Memory B cell (primary cell): Measurements from ENCODE around the gene PROP1.
"Not testable (repeated sequence)": the region's sequence is repeated elsewhere in the genome, so short reads cannot be mapped to it uniquely, and the experiment has no call there.

Experiments used
- ATAC-seq: fragments of 150-1000 bp; cut with Tn5 transposase; 2 replicates; pipeline ENCODE4 v1.10.0; 2021; ENCODE audit warnings: low read depth, mild to moderate bottlenecking, moderate library complexity
- DNase-seq, 2 donors: peaks; one replicate each; pipeline ENCODE4 v3.0.0; 2022; ENCODE audit warnings: low spot score in 2 of 2
- H3K27ac Mint-ChIP-seq: one replicate; pipeline ENCODE4 v1.8.0; 2022; ENCODE audit warnings: mild to moderate bottlenecking, moderate library complexity, mixed read lengths
- H3K27me3 Mint-ChIP-seq: one replicate; pipeline ENCODE4 v1.8.0; 2022; ENCODE audit warnings: mixed read lengths
- H3K36me3 Mint-ChIP-seq: one replicate; pipeline ENCODE4 v1.8.0; 2022; ENCODE audit warnings: mild to moderate bottlenecking, mixed read lengths
- H3K4me1 Mint-ChIP-seq: one replicate; pipeline ENCODE4 v1.8.0; 2022; ENCODE audit warnings: mixed read lengths
- H3K4me3 Mint-ChIP-seq: one replicate; pipeline ENCODE4 v1.8.0; 2022; ENCODE audit warnings: mild to moderate bottlenecking, moderate library complexity, mixed read lengths
- H3K9me3 Mint-ChIP-seq: one replicate; pipeline ENCODE4 v1.8.0; 2022; ENCODE audit warnings: mixed read lengths

The PROP1 gene

DNA sequence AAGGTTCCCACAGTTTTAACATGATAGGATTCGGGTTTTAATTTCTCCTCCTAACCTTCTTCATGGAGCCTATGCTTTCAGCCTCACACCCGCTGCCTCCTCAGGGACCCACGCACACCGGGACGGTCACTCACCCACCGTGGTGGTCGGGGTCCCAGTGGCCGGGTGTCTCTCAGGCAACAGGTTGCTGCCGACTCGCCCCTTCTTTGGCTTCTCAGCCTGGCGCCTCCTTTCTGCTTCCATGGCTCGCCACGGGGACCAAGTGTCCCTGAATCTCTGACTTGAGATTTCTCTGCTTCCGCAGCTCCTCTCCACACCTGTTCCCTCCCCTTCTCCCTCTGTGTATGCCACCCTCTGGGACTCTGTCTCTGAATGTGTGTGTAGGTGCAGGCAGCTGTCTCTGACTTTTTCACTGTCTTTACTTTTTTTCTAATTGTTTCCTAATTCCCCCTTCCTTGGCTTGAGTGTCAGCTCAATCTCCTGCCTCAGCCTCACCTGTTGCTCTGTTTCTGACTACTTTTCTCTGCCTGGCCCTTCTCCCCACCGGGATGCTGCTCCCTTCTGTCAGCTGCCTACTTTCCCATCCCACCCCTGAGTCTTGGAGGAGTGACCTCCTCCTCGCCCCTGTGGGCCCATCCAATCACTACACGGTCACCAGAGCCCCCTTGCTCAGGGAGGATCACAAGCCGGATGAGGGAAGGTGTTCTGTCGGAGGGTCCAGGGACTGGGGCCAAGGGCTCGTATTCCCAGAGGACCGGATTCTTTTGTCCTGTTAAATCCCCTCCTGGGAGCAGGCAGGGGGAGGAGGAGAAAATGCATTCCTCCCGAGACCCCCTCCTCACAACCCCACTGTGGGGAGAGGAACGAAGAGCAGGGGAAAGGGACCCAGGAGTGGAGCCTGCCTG, at the start of gene PROP1:
TSS of gene PROP1 (minus strand) at position 552 of the 905 bp plus-strand sequence. CDS start at position 243, 309 bp downstream.
- ATAC-seq: no peak
- no peak for DNase-seq
- H3K27ac Mint-ChIP-seq: no peak within 1 kb of the TSS
- peaks cover 15% of the 10 kb centered on the region for H3K27me3 Mint-ChIP-seq
- H3K4me3 Mint-ChIP-seq: no peak within 1 kb of the TSS
- H3K9me3 Mint-ChIP-seq: no peaks in the 10 kb centered on the region
- peaks cover 3% of the 10 kb centered on the region for H3K4me1 Mint-ChIP-seq
- no peaks in the 10 kb centered on the region for H3K36me3 Mint-ChIP-seq

DNA sequence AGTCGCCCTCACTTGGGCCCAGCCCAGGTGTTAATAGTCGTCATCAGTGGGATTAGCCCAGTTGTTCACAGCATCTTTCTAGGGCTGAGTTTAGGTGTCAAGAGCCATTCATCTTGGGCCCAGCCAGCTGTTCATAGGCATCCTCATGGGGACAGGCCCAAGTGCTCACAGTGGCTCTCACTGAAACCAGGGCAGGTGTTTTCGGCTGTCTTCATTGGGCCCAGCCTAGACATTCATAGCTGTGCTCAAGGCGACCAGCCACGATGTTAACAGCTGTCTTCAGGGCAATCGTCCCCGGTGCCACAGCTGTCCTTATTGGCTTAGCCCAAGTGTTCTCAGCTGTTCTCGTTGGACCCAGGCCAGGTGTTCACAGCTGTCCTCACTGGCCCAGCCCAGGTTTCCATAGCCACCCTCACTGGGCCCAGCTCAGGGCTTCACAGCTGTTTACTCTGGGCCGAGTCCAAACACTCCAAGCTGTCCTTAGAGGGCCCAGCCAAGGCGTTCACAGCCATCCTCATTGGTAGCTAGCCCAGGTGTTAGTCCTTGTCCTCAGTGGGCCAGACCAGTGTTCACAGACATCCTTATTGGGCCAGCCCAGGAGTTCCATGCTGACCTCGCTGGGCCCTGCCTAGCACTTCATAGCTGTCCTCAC, 23.5 kb upstream of the PROP1 start:
- not testable (repeated sequence) for ATAC-seq, H3K4me3 Mint-ChIP-seq, H3K27ac Mint-ChIP-seq, H3K4me1 Mint-ChIP-seq, DNase-seq, H3K36me3 Mint-ChIP-seq, H3K9me3 Mint-ChIP-seq, H3K27me3 Mint-ChIP-seq

DNA sequence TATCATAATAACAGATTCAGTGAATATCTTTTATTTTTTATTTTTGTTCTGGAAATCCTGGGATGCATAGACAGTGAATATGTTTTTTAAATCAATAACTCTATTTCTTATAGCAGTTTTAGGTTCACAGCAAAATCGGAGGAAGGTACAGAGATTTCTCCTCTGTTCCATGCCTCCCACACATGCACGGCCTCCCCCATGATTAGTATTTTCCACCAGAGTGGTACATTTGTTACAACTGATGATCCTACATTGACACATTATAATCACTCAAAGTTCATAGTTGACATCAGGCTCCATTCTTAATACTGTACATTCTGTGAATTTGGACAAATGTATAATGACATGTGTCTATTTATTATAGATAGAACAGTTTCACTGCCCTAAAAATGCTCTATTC, 16.7 kb upstream of the PROP1 start:
- H3K36me3 Mint-ChIP-seq, H3K4me1 Mint-ChIP-seq, H3K9me3 Mint-ChIP-seq, H3K27me3 Mint-ChIP-seq, ATAC-seq, DNase-seq, H3K4me3 Mint-ChIP-seq, H3K27ac Mint-ChIP-seq: not testable (repeated sequence)

DNA sequence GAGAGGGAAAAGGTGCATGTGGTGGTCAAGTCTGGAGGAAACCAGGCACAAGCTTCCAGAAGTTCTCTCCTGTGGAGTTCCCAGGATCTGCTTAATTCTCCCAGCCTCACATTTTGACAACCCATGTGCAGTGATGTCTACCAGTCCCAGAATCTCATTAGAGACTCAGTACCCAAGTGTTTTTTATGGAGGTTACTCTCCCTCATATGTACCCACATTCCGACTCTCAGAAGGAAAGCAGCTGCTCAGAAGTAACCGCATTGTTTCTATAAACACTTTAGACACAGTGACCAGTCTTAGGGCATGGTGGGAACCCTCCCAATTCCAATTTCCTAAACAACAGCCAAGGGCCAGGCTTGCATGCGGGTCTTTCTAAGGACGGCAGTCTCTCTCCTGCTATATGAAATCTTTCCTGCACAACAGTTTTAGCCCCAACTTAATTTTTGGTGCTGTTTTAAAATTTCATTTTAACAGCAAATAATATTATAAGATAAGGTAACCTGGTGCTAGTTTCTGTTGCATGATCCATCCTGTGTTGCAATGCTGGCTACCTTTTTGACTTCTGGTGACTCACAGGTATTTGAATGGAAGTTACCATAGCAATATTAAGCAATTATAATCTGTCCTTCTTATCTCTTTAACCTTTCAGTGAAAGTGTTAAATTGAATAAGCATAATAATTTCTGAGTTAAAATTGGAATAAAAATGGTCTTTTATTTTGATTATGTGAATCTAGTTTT, 15.9 kb upstream of the PROP1 start:
- H3K27me3 Mint-ChIP-seq, ATAC-seq, H3K4me3 Mint-ChIP-seq, H3K27ac Mint-ChIP-seq, H3K36me3 Mint-ChIP-seq, H3K4me1 Mint-ChIP-seq, DNase-seq, H3K9me3 Mint-ChIP-seq: not testable (repeated sequence)

DNA sequence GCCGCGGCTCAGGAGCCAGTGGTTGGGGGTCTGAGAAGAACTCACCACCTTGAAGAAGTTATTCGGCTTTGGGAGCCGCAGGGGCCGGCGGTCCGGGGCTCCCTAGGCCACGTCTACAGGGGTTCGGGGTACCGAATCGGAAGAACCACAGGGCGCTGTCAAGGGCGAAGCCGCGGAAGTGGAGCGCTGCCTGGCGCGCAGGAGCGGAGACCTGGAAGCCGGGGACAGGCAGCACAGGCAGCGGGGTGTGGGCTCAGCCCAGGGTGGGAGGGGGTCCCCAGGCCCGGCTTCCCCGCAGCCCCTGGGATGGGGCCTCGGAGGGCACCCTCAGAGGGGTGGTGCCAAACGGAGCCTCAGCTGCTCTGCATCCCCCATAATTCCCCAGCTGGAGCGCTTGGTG, 11.2 kb upstream of the PROP1 start:
- H3K4me3 Mint-ChIP-seq: peak overlapping the region; percentile 21
- ATAC-seq, H3K4me1 Mint-ChIP-seq, H3K9me3 Mint-ChIP-seq, H3K27me3 Mint-ChIP-seq, H3K36me3 Mint-ChIP-seq, DNase-seq: not testable (repeated sequence)
- H3K27ac Mint-ChIP-seq: peak overlapping the region; percentile 38

DNA sequence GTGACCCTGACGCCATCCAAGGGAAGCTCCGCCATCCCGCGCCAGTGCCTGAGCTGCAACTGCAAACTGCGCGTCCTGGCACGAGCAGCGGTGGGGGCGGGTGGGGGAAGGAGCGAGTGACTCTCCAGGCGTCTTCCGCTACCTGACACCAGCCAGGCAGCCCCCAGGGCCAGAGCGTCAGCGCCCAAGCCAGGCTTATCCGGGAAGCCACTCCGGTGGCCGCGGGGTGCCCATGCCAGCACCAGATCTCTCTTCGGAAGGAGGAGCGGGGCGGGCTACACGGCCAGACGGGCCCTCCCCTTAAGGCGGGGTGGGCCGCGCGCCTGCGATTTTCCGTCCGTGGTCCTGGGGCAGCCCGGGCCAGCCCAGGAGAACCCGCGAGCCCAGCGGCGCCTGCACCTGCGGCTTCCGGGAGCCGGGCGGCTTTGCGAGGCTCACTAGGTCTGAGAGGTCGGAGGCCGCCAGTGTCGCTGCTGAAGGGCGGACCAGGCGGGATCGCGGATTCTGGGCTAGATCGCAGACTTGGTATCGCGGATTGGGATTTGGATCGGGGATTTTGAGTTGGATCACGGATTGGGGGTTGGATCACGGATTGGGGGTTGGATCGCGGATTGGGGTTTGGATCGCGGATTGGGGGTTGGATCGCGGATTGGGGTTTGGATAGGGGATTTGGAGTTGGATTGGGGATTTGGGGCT, 10.6 kb upstream of the PROP1 start:
- ATAC-seq (peak; percentile 59), DNase-seq (peak in 1 of 2 donors; percentile 46)
- H3K9me3 Mint-ChIP-seq, H3K4me1 Mint-ChIP-seq, H3K36me3 Mint-ChIP-seq, H3K27me3 Mint-ChIP-seq: not testable (repeated sequence)
- Mint-ChIP-seq H3K4me3 (peak overlapping the region; percentile 68), H3K27ac (peak overlapping the region; percentile 38)

DNA sequence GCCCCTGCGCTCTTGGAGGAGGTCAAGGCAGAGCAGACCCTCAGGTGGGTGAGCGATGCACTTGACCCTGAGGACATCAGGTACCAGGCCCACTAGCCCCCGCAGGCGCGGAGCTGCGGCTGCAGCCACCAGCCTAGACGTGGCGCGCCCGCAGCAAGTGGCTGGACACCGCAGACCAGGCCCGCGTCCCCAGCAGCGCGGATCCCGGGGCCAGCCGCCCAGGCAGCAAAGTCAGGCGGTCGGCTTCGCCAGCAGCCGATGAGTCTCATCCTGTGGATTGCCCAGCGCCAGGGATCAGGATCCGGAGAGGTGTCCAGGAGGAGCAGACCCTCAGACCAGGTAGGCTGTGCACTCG, 10.1 kb upstream of the PROP1 start:
- H3K36me3 Mint-ChIP-seq, H3K4me1 Mint-ChIP-seq, H3K27ac Mint-ChIP-seq, ATAC-seq, DNase-seq, H3K9me3 Mint-ChIP-seq, H3K4me3 Mint-ChIP-seq, H3K27me3 Mint-ChIP-seq: not testable (repeated sequence)

DNA sequence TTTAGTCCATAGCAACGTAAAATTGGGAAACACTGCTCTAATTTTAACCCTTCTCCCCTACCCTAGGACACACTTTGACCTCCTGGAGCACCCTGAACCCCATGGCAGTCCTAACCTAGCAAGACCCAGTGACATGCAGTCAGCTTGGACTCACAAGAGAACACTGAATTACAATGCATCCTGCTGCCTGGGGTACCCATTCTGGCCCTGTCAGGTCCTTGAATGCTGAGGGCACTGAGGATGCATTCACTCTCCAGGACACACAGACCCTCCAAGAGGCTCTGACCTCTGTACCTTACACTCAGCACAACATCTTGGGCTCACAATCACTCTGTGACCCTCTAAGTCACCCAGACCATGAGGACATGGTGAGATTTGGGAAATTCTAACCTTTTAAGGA, 1.8 kb upstream of the PROP1 start:
- no peaks in the 10 kb centered on the region for H3K36me3 Mint-ChIP-seq
- H3K9me3 Mint-ChIP-seq: no peaks in the 10 kb centered on the region
- no peak for DNase-seq
- no peak overlapping the region for H3K27ac Mint-ChIP-seq
- H3K4me1 Mint-ChIP-seq: peaks cover 3% of the 10 kb centered on the region
- no peak for ATAC-seq
- peaks cover 15% of the 10 kb centered on the region for H3K27me3 Mint-ChIP-seq
- H3K4me3 Mint-ChIP-seq: no peak overlapping the region

DNA sequence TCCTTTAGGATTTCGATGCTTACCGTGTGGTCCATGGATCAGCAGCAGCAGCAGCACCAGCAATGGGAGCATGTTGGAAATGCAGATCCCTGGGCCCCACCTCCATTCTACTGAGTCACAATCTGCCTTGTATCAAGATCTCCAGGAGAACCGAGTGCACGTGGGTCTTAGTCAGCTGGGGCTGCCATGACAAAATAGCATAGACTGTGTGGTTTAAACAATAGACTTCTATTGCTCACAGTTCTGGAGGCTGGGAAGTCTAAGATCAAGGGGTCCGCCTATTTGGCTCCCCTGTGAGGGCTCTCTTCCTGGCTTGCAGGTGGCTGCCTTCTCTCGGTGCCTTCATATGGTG, 1.3 kb upstream of the PROP1 start:
- Mint-ChIP-seq H3K9me3 (no peaks in the 10 kb centered on the region), H3K4me3 (no peak overlapping the region), H3K27me3 (peaks cover 15% of the 10 kb centered on the region), H3K4me1 (peaks cover 3% of the 10 kb centered on the region), H3K27ac (no peak overlapping the region), H3K36me3 (no peaks in the 10 kb centered on the region)
- ATAC-seq (no peak), DNase-seq (no peak)

DNA sequence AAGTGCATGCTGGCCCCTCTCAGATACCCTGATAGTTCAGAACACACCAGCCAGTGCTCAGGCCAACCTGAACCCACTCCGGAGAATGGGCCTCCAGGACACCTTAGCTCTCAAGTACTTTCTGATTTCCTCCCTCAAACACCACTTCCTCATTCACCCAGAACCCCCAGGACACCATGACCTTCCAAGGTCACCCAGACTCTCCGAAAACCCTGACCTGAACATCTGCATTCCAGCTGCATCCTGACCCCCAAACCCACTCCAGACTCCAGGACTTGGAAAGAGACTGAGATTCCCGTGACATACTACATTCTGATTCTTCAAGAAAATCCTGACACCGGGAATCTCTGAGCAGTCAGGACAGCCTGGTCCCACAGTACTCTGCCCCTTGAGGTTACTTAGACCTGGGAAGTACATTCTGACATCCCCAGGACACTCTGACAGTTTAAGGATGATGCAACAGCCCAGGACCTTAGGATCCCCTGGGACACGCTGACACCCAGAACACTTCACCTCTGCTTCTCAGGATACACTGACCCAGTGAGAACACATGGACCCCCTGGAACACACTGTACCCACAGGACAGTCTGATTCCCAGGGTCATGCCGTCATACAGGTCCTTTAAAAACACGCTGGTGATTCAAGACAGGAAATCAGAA, 747 bp upstream of the PROP1 start:
- Mint-ChIP-seq H3K4me1 (peaks cover 3% of the 10 kb centered on the region), H3K27ac (no peak overlapping the region), H3K9me3 (no peaks in the 10 kb centered on the region), H3K36me3 (no peaks in the 10 kb centered on the region), H3K4me3 (no peak overlapping the region), H3K27me3 (peaks cover 15% of the 10 kb centered on the region)
- no peak for DNase-seq
- ATAC-seq: no peak

DNA sequence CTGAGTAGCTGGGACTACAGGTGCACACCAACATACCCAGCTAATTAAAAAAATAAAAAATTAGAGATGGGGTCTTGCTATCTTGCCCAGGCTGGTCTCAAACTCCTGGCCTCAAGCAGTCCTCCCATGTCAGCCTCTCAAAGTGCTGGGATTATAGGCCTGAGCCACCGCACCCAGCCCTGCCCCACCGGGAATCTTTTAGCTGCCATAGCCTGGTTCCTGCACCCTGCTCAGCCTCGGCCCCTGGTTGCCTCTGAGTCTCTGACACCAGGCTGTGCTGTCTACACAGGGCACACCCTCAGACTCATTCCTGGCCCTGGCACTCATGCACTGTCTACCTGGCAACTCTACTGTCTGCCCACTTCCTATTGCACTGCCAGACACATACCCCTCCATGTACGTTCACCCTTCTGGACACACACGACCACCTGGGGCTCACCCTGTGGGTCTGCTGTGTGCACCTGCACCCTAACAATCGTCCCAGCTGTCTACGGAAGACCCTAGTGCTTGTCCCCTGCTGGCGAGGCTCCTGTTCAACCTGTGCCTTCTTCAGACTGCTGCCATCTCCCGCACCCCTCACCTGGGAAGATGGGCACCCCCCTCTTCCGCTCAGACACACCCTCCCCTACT, 1.4 kb downstream of the PROP1 start:
- Mint-ChIP-seq H3K9me3 (no peaks in the 10 kb centered on the region), H3K27me3 (peaks cover 15% of the 10 kb centered on the region), H3K4me1 (peaks cover 3% of the 10 kb centered on the region), H3K4me3 (no peak overlapping the region), H3K36me3 (no peaks in the 10 kb centered on the region), H3K27ac (no peak overlapping the region)
- DNase-seq (no peak), ATAC-seq (no peak)

DNA sequence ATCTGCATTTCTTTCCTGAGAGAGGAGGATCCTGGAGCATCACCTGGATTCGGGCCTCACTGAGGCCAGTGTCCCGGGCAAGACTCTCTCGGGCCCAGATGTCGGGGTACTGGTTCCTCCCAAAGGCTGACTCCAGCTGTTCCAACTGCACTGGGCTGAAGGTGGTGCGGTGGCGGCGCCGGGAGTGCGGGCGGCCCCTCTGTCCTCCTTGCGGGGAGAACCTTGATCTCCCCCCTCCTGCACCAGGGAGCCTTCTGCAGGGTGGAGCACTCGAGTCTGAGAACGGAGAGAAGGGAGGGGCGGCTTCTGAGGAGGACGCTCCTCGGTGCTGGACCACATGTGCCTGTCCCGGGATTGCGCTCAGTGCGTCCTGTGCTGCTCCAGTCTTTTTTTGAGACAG, 2.0 kb downstream of the PROP1 start:
- H3K9me3 Mint-ChIP-seq: no peaks in the 10 kb centered on the region
- no peak overlapping the region for H3K4me3 Mint-ChIP-seq
- H3K27ac Mint-ChIP-seq: no peak overlapping the region
- H3K4me1 Mint-ChIP-seq: peaks cover 3% of the 10 kb centered on the region
- ATAC-seq (no peak), DNase-seq (no peak)
- H3K36me3 Mint-ChIP-seq: no peaks in the 10 kb centered on the region
- peaks cover 15% of the 10 kb centered on the region for H3K27me3 Mint-ChIP-seq

DNA sequence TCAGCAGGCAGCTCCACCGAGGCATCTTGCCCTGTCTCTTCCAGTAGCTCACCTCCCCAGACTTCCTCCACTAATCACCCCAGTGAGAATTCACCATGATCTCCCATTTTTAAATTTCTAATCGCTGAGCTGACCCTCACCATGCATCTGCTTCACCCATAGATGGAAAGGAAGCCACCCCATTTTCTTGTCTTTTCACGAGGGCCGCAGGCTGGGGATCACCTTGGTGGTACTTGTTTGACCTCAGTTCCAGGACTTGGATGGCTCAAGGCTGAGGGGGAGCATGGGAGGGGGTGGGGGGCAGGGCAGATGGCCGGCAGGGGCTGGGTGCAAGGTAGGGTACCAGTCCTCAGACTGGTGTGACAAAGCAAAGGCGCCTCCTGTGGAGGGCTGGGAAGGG, 3.6 kb downstream of the PROP1 start:
- Mint-ChIP-seq H3K27me3 (peaks cover 16% of the 10 kb centered on the region), H3K4me1 (peaks cover 3% of the 10 kb centered on the region), H3K4me3 (no peak overlapping the region), H3K36me3 (no peaks in the 10 kb centered on the region), H3K27ac (no peak overlapping the region), H3K9me3 (no peaks in the 10 kb centered on the region)
- ATAC-seq: no peak
- no peak for DNase-seq
